ENCODE data around the gene LIME1.
A peak's percentile ranks its signal among the peaks of the same experiment; 100 is the strongest.

LIME1 gene

DNA sequence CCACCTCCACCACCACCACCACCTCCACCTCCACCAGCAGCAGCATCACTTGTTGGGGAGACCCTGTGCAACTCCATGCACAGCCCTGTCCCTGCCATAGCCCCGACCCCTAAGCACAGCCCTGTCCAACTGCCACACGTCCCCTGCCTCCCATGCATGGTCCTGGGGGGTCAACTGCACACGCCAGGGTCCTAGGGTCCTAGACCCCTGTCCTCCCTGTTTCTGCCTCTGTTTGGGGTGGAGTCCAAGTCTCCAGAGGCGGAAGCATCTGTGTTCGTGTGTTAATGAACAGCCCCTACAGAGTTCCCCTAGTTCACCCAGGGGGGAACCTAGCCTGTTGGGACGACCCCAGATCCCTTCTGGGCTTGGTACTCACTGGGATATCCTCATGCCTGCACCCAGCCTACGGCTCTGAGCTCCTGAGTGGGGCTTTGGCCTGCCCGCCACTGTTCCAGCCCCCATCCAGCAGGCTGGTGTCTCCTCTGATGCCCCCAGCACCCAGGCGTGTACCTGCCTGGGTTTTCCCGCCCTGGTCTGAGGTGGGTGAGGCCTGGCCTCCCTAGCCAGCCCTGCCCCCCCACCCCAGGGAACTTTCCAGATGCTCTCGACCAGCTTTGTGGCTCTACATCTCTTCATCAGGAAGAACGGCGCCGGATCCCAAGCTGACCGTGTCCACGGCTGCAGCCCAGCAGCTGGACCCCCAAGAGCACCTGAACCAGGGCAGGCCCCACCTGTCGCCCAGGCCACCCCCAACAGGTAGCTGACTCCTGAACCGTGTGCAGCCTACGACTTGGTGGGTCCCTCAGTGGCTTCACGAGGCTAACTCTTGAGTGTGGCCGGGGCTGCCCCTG lies 42.5 kb upstream of the LIME1 start:
- H3K4me2 ChIP-seq (ENCODE audit: low read length, poor library complexity, severe bottlenecking), result no peak overlapping the region
- no peaks in the 10 kb centered on the region for H3K9me3 ChIP-seq (ENCODE audit: control insufficient read depth, low read length)
- no peak overlapping the region for H2BK15ac ChIP-seq (ENCODE audit: low read depth, poor library complexity, severe bottlenecking)
- H3K14ac ChIP-seq (ENCODE audit: low read length in 2 of 2), result no peak overlapping the region
- peaks cover 50% of the 10 kb centered on the region for H3K4me1 ChIP-seq (ENCODE audit: control insufficient read depth, insufficient read depth, low read depth, low read length)
- no peak overlapping the region for H3K4me3 ChIP-seq (ENCODE audit: insufficient read depth in 1 of 2, low read depth in 1 of 2, low read length in 2 of 2)
- no peak overlapping the region for H2BK120ac ChIP-seq (ENCODE audit: low read depth, low read length)
- H3K18ac ChIP-seq (ENCODE audit: low read depth in 1 of 2, low read length in 2 of 2), result no peak overlapping the region
- H3K36me3 ChIP-seq (ENCODE audit: control insufficient read depth in 1 of 2, insufficient read depth in 2 of 2, low read depth in 1 of 2, low read length in 2 of 2), result peaks cover 4 to 62% of the 10 kb centered on the region in 2 experiments
- DNase-seq, result no peak
- H2AFZ ChIP-seq (ENCODE audit: low read depth, low read length), result no peak overlapping the region
- no peak overlapping the region for H4K91ac ChIP-seq (ENCODE audit: low read length)
- no peak overlapping the region for H2BK5ac ChIP-seq (ENCODE audit: low read depth, low read length, poor library complexity, severe bottlenecking)
- peak overlapping the region in 1 of 2 experiments; percentile 42 for H2BK12ac ChIP-seq (ENCODE audit: low read length in 2 of 2)
- WGBS, result 95% methylated on average over 21 of the region's 21 CpGs
- no peak overlapping the region for H4K8ac ChIP-seq (ENCODE audit: low read length)
- no peaks in the 10 kb centered on the region for H3K27me3 ChIP-seq (ENCODE audit: control insufficient read depth in 1 of 2, insufficient read depth in 1 of 2, low read length in 2 of 2)
- no peak overlapping the region for H3K9ac ChIP-seq (ENCODE audit: low read length)
- no peak overlapping the region for H3K27ac ChIP-seq (ENCODE audit: low read length, poor library complexity, severe bottlenecking)
- H2AK5ac ChIP-seq (ENCODE audit: low read length, severe bottlenecking), result peak overlapping the region; percentile 20
- no peak overlapping the region for H3K23ac ChIP-seq (ENCODE audit: low read length in 2 of 2)
- H3K79me1 ChIP-seq (replicated peaks; ENCODE audit: low read length, poor library complexity, severe bottlenecking), result peaks cover 12% of the 10 kb centered on the region
- no peak overlapping the region for H3K4ac ChIP-seq (ENCODE audit: low read depth in 1 of 2, low read length in 2 of 2)

GRCh38 chr20:63694584-63695423 lies 41.7 kb upstream of the LIME1 start:
- H3K14ac ChIP-seq (ENCODE audit: low read length in 2 of 2), result no peak overlapping the region
- H2BK15ac ChIP-seq (ENCODE audit: low read depth, poor library complexity, severe bottlenecking), result no peak overlapping the region
- no peak overlapping the region for H3K4me2 ChIP-seq (ENCODE audit: low read length, poor library complexity, severe bottlenecking)
- H3K4me1 ChIP-seq (ENCODE audit: control insufficient read depth, insufficient read depth, low read depth, low read length), result peaks cover 58% of the 10 kb centered on the region
- H3K9ac ChIP-seq (ENCODE audit: low read length), result peak overlapping the region; percentile 32
- peak overlapping the region; percentile 21 to 31 for H2BK12ac ChIP-seq (ENCODE audit: low read length in 2 of 2)
- H3K23ac ChIP-seq (ENCODE audit: low read length in 2 of 2), result no peak overlapping the region
- H3K27ac ChIP-seq (ENCODE audit: low read length, poor library complexity, severe bottlenecking), result no peak overlapping the region
- H4K8ac ChIP-seq (ENCODE audit: low read length), result no peak overlapping the region
- H3K18ac ChIP-seq (ENCODE audit: low read depth in 1 of 2, low read length in 2 of 2), result peak overlapping the region in 1 of 2 experiments; percentile 18
- H3K79me1 ChIP-seq (replicated peaks; ENCODE audit: low read length, poor library complexity, severe bottlenecking), result peaks cover 12% of the 10 kb centered on the region
- H2BK120ac ChIP-seq (ENCODE audit: low read depth, low read length), result no peak overlapping the region
- peaks cover 4 to 57% of the 10 kb centered on the region in 2 experiments for H3K36me3 ChIP-seq (ENCODE audit: control insufficient read depth in 1 of 2, insufficient read depth in 2 of 2, low read depth in 1 of 2, low read length in 2 of 2)
- no peak overlapping the region for H3K4ac ChIP-seq (ENCODE audit: low read depth in 1 of 2, low read length in 2 of 2)
- H2BK5ac ChIP-seq (ENCODE audit: low read depth, low read length, poor library complexity, severe bottlenecking), result no peak overlapping the region
- no peak overlapping the region for H3K4me3 ChIP-seq (ENCODE audit: insufficient read depth in 1 of 2, low read depth in 1 of 2, low read length in 2 of 2)
- no peaks in the 10 kb centered on the region for H3K27me3 ChIP-seq (ENCODE audit: control insufficient read depth in 1 of 2, insufficient read depth in 1 of 2, low read length in 2 of 2)
- H2AFZ ChIP-seq (ENCODE audit: low read depth, low read length), result no peak overlapping the region
- H2AK5ac ChIP-seq (ENCODE audit: low read length, severe bottlenecking), result no peak overlapping the region
- H4K91ac ChIP-seq (ENCODE audit: low read length), result peak overlapping the region; percentile 57
- no peaks in the 10 kb centered on the region for H3K9me3 ChIP-seq (ENCODE audit: control insufficient read depth, low read length)
- DNase-seq, result no peak
- 97% methylated on average over 34 of the region's 37 CpGs for WGBS

GRCh38 chr20:63695424-63696305 lies 40.8 kb upstream of the LIME1 start:
- Histone ChIP-seq H3K79me1 (replicated peaks; ENCODE audit: low read length, poor library complexity, severe bottlenecking) (peaks cover 14% of the 10 kb centered on the region), H4K91ac (ENCODE audit: low read length) (peak overlapping the region; percentile 83), H3K36me3 (ENCODE audit: control insufficient read depth in 1 of 2, insufficient read depth in 2 of 2, low read depth in 1 of 2, low read length in 2 of 2) (peaks cover 10 to 60% of the 10 kb centered on the region in 2 experiments), H3K14ac (ENCODE audit: low read length in 2 of 2) (peak overlapping the region in 1 of 2 experiments; percentile 61), H3K27ac (ENCODE audit: low read length, poor library complexity, severe bottlenecking) (no peak overlapping the region), H2BK120ac (ENCODE audit: low read depth, low read length) (peak overlapping the region; percentile 0), H2AFZ (ENCODE audit: low read depth, low read length) (no peak overlapping the region), H3K4me2 (ENCODE audit: low read length, poor library complexity, severe bottlenecking) (no peak overlapping the region), H4K8ac (ENCODE audit: low read length) (peak overlapping the region; percentile 74), H3K4ac (ENCODE audit: low read depth in 1 of 2, low read length in 2 of 2) (peak overlapping the region; percentile 15 to 57), H3K18ac (ENCODE audit: low read depth in 1 of 2, low read length in 2 of 2) (peak overlapping the region; percentile 76 to 88), H3K9me3 (ENCODE audit: control insufficient read depth, low read length) (no peaks in the 10 kb centered on the region), H3K4me1 (ENCODE audit: control insufficient read depth, insufficient read depth, low read depth, low read length) (peaks cover 65% of the 10 kb centered on the region), H3K4me3 (ENCODE audit: insufficient read depth in 1 of 2, low read depth in 1 of 2, low read length in 2 of 2) (no peak overlapping the region), H2BK12ac (ENCODE audit: low read length in 2 of 2) (peak overlapping the region; percentile 31 to 51), H2AK5ac (ENCODE audit: low read length, severe bottlenecking) (peak overlapping the region; percentile 21), H2BK5ac (ENCODE audit: low read depth, low read length, poor library complexity, severe bottlenecking) (no peak overlapping the region), H3K9ac (ENCODE audit: low read length) (peak overlapping the region; percentile 32), H3K27me3 (ENCODE audit: control insufficient read depth in 1 of 2, insufficient read depth in 1 of 2, low read length in 2 of 2) (no peaks in the 10 kb centered on the region), H2BK15ac (ENCODE audit: low read depth, poor library complexity, severe bottlenecking) (no peak overlapping the region), H3K23ac (ENCODE audit: low read length in 2 of 2) (no peak overlapping the region)
- WGBS, result 94% methylated on average over 25 of the region's 25 CpGs
- no peak for DNase-seq

All from mesenchymal stem cell (in vitro differentiated cells and primary cell).